Pancreas (tissue), 10 donors: ENCODE measurements around the gene UBXN11. TPM values are rescaled to one million over a fixed set of nuclear protein-coding genes. Genes with fewer than 3 reads are reported as not detected.

Experiments
- ATAC-seq, 4 donors: fragments of 200-7000 bp; cut with Tn5 transposase; one replicate each; pipeline versions ENCODE4 v1.8.0 to v1.9.1; 2020; ENCODE audit warnings: mild to moderate bottlenecking in 4 of 4, moderate library complexity in 4 of 4
- DNase-seq, 6 donors: peaks; one replicate each; pipeline ENCODE4 v3.0.0-alpha.2; 2020
- FAIRE-seq: peaks from 2 replicates; lab custom pipeline; 2012; peaks lifted over from hg19 to GRCh38; lab: Jason Lieb, UNC
- H3K27ac ChIP-seq, 4 donors: fragments of 200-600 bp; sonication (generic); 1 replicate in 3 of 4; 2 replicates in 1 of 4; pipeline versions ENCODE4 v1.5.0 to v1.8.0; 2020
- H3K27me3 ChIP-seq, 4 donors: fragments of 200-600 bp; one replicate each; pipeline ENCODE4 v1.8.0; 2021
- H3K36me3 ChIP-seq, 3 donors: fragments of 200-600 bp; sonication (generic) in 1 of 3; one replicate each; pipeline versions ENCODE4 v1.5.0 to v1.8.0; 2020 to 2021
- H3K4me1 ChIP-seq, 3 donors: fragments of 200-600 bp; one replicate each; pipeline ENCODE4 v1.8.0; 2021
- H3K4me3 ChIP-seq, 4 donors: fragments of 200-600 bp; sonication (generic) in 2 of 4; one replicate each; pipeline versions ENCODE4 v1.5.0 to v1.8.0; 2020 to 2021
- H3K9me3 ChIP-seq, 4 donors: fragments of 200-600 bp; one replicate each; pipeline ENCODE4 v1.8.0; 2021
- CTCF ChIP-seq, 4 donors: fragments of 200-600 bp; sonication (generic) in 3 of 4; IDR thresholded peaks; one replicate each; pipeline versions ENCODE4 v1.5.0 to v1.8.0; 2021; ENCODE audit warnings: antibody characterized with exemption in 4 of 4
- WGBS, 2 donors: extraction: QIAGEN DNeasy Blood & Tissue Kit; methylation state at CpG; one replicate each; pipeline ENCODE4 v1.1.7; 2013; 5-methylcytosine and 5-hydroxymethylcytosine counted together
- intact Hi-C, 3 donors: fragments of 100-400 bp; cut with DNase I; formaldehyde crosslinking; loops; one replicate each; pipeline versions ENCODE4 v1.11.1 to v1.14.2; 2022
- polyA plus RNA-seq, 2 donors: library from polyadenylated mRNA; stranded (reverse); fragments of 200-250 nt; gene quantifications; one replicate each; pipeline ENCODE4 v1.2.3, GENCODE V29; 2013
- total RNA-seq, 6 donors: library from RNA; stranded (reverse); fragmentation: NEBNext Ultra II Directional in 4 of 6; extraction: Animal tissue kit (Norgen Biotek cat#: 25700) in 4 of 6; gene quantifications; one replicate each; pipeline versions ENCODE4 v1.2.1 to v1.2.4, GENCODE V29; 2021 to 2023
- donor health status: healthy with polysubstance abuse.
- donor health status: DM: no; HTN: no; CAD: no; lungs with moderate emphysema.
- donor health status: DM: no; HTN: no; CAD: no.
- donor health status: control.
- donor health status: control.
- donor health status: Bipolar disorder and iron deficiency.
- donor health status: DM: yes; HTN: yes; CAD: no.
- donor health status: DM: no; HTN: no; CAD: no.
- donor health status: DM: no; HTN: no; CAD: no.
- donor health status: DM: yes; HTN: yes; CAD: no.

Gene UBXN11
- total RNA-seq (10 to 100 TPM in 4 of 6 donors, 1 to 10 TPM in 2; 8.7 to 15.9 (median 11.5) TPM), polyA plus RNA-seq (10 to 100 TPM; 44.0 to 61.6 TPM)

- no peak for TF ChIP-seq CTCF (IDR thresholded peaks at IDR 0.05)
- no peak for FAIRE-seq
- 1 to 2% methylated on average over 50 to 51 of the region's 51 CpGs for WGBS, 2 donors
Measured at GRCh38 chr1:26306290-26307229, at the start of gene UBXN11. UBXN11 (minus strand) TSS chr1:26306636; CDS start chr1:26302883, 3,753 bp downstream.

GRCh38 chr1:26356106-26356505, 49.7 kb upstream of the UBXN11 start:
- 78 to 86% methylated on average over 5 of the region's 5 CpGs for WGBS, 2 donors
- TF ChIP-seq CTCF (IDR thresholded peaks at IDR 0.05): no peak
- H3K36me3 ChIP-seq: no peaks in the 10 kb centered on the region
- H3K27ac ChIP-seq: no peak overlapping the region
- FAIRE-seq (no peak), ATAC-seq (no peak), DNase-seq (no peak)
- intact Hi-C loops: no loop called here
- peaks cover 0 to 9% (median 0%) of the 10 kb centered on the region in 3 donors for H3K4me1 ChIP-seq
- peaks cover 0 to 13% (median 0%) of the 10 kb centered on the region in 4 donors for H3K27me3 ChIP-seq
- no peak overlapping the region for H3K4me3 ChIP-seq
- no peaks in the 10 kb centered on the region for H3K9me3 ChIP-seq

More at GRCh38 chr1:26306290-26307229, at the start of gene UBXN11:
- H3K36me3 ChIP-seq: no peaks in the 10 kb centered on the region
- peak within 1 kb of the TSS; percentile 44 to 89 (median 76) for H3K4me3 ChIP-seq
- ATAC-seq: peak; percentile 99 to 100 (median 100)
- peak; percentile 90 to 97 (median 94) for DNase-seq
- peaks cover 0 to 10% (median 4%) of the 10 kb centered on the region in 3 donors for H3K4me1 ChIP-seq
- intact Hi-C loops: no loop called here
- peak within 1 kb of the TSS in 1 of 4 donors; percentile 60 for H3K27ac ChIP-seq
- no peaks in the 10 kb centered on the region for H3K9me3 ChIP-seq
- no peaks in the 10 kb centered on the region for H3K27me3 ChIP-seq

- no peaks in the 10 kb centered on the region for H3K9me3 ChIP-seq
- peaks cover 0 to 1% (median 0%) of the 10 kb centered on the region in 3 donors for H3K4me1 ChIP-seq
- no peak overlapping the region for H3K4me3 ChIP-seq
- no peak for TF ChIP-seq CTCF (IDR thresholded peaks at IDR 0.05)
- DNase-seq (no peak), ATAC-seq (no peak), FAIRE-seq (no peak)
- intact Hi-C loops: no loop called here
- 76 to 82% methylated on average over 9 of the region's 9 CpGs for WGBS, 2 donors
- H3K27ac ChIP-seq: no peak overlapping the region
- H3K27me3 ChIP-seq: peaks cover 0 to 1% (median 0%) of the 10 kb centered on the region in 4 donors
- no peaks in the 10 kb centered on the region for H3K36me3 ChIP-seq
Measured at GRCh38 chr1:26354972-26355371, 48.5 kb upstream of the UBXN11 start.

- H3K9me3 ChIP-seq: no peaks in the 10 kb centered on the region
- intact Hi-C loops: no loop called here
- no peak within 1 kb of the TSS for H3K4me3 ChIP-seq
- peak; percentile 44 to 84 (median 63) for ATAC-seq
- no peak for FAIRE-seq
- H3K27me3 ChIP-seq: no peaks in the 10 kb centered on the region
- no peaks in the 10 kb centered on the region for H3K36me3 ChIP-seq
- WGBS, 2 donors: 47 to 57% methylated on average over 20 to 21 of the region's 21 CpGs
- no peaks in the 10 kb centered on the region for H3K4me1 ChIP-seq
- no peak for TF ChIP-seq CTCF (IDR thresholded peaks at IDR 0.05)
- peak in 5 of 6 donors; percentile 23 to 66 (median 41) for DNase-seq
- no peak within 1 kb of the TSS for H3K27ac ChIP-seq
Measured at GRCh38 chr1:26353976-26354820, 47.8 kb upstream of the UBXN11 start, which contains the start of gene CRYBG2. CRYBG2 (minus strand) TSS chr1:26354130; CDS start chr1:26346657, 7,473 bp downstream.
